Effector memory CD8-positive, alpha-beta T cell (primary cell): ENCODE results near the gene LTBR.

Experiments
- ATAC-seq: fragments of 150-1000 bp; cut with Tn5 transposase; replicated peaks from 2 replicates; pipeline ENCODE4 v1.10.0; 2021; ENCODE audit warnings: mild to moderate bottlenecking, moderate library complexity
- DNase-seq, 3 experiments: peaks; one replicate each; pipeline ENCODE4 v3.0.0; 2021
- H3K27ac Mint-ChIP-seq, 2 donors: one replicate each; pipeline ENCODE4 v1.8.0; 2022; ENCODE audit warnings: mild to moderate bottlenecking in 2 of 2, mixed read lengths in 2 of 2, moderate library complexity in 2 of 2
- H3K27me3 Mint-ChIP-seq, 2 donors: one replicate each; pipeline ENCODE4 v1.8.0; 2022; ENCODE audit warnings: mixed read lengths in 2 of 2
- H3K36me3 Mint-ChIP-seq: one replicate; pipeline ENCODE4 v1.8.0; 2022; ENCODE audit warnings: mild to moderate bottlenecking, moderate library complexity, mixed read lengths; ENCODE audit not compliant: insufficient read depth
- H3K4me1 Mint-ChIP-seq, 2 donors: one replicate each; pipeline ENCODE4 v1.8.0; 2022; ENCODE audit warnings: low read depth in 2 of 2, mixed read lengths in 2 of 2
- H3K4me3 Mint-ChIP-seq, 2 donors: one replicate each; pipeline ENCODE4 v1.8.0; 2022; ENCODE audit warnings: mild to moderate bottlenecking in 2 of 2, mixed read lengths in 2 of 2, moderate library complexity in 2 of 2
- H3K9me3 Mint-ChIP-seq, 2 donors: one replicate each; pipeline ENCODE4 v1.8.0; 2022; ENCODE audit warnings: mixed read lengths in 2 of 2

LTBR gene

GRCh38 chr12:6367065-6367968 is 16.6 kb upstream of the LTBR start:
- H3K4me3 Mint-ChIP-seq: no peak overlapping the region

GRCh38 chr12:6367969-6368892 is 15.7 kb upstream of the LTBR start:
- no peak for DNase-seq

More at GRCh38 chr12:6367065-6367968, 16.6 kb upstream of the LTBR start:
- Mint-ChIP-seq H3K27me3 (no peaks in the 10 kb centered on the region), H3K4me1 (peaks cover 8 to 14% of the 10 kb centered on the region in 2 donors), H3K27ac (peak overlapping the region in 1 of 2 donors; percentile 46), H3K36me3 (no peaks in the 10 kb centered on the region), H3K9me3 (no peaks in the 10 kb centered on the region)
- ATAC-seq: peak; percentile 74
- peak; percentile 34 to 37 (median 35) for DNase-seq

GRCh38 chr12:6368906-6369525 is 14.9 kb upstream of the LTBR start:
- Mint-ChIP-seq H3K36me3 (no peaks in the 10 kb centered on the region), H3K9me3 (no peaks in the 10 kb centered on the region), H3K4me3 (no peak overlapping the region), H3K27ac (peak overlapping the region in 1 of 2 donors; percentile 46), H3K27me3 (no peaks in the 10 kb centered on the region), H3K4me1 (peaks cover 14 to 15% of the 10 kb centered on the region in 2 donors)
- ATAC-seq (no peak), DNase-seq (no peak)

More at GRCh38 chr12:6367969-6368892, 15.7 kb upstream of the LTBR start:
- no peak for ATAC-seq
- H3K27ac Mint-ChIP-seq: peak overlapping the region; percentile 46
- H3K4me3 Mint-ChIP-seq: no peak overlapping the region
- H3K36me3 Mint-ChIP-seq: no peaks in the 10 kb centered on the region
- H3K9me3 Mint-ChIP-seq: no peaks in the 10 kb centered on the region
- H3K27me3 Mint-ChIP-seq: no peaks in the 10 kb centered on the region
- H3K4me1 Mint-ChIP-seq: peaks cover 13 to 14% of the 10 kb centered on the region in 2 donors

GRCh38 chr12:6369916-6370575 is 13.9 kb upstream of the LTBR start:
- no peak for DNase-seq
- H3K36me3 Mint-ChIP-seq: no peaks in the 10 kb centered on the region
- H3K9me3 Mint-ChIP-seq: no peaks in the 10 kb centered on the region
- no peak overlapping the region for H3K4me3 Mint-ChIP-seq
- peaks cover 0 to 2% of the 10 kb centered on the region in 2 donors for H3K27me3 Mint-ChIP-seq
- H3K27ac Mint-ChIP-seq: no peak overlapping the region
- ATAC-seq: no peak
- peaks cover 10 to 15% of the 10 kb centered on the region in 2 donors for H3K4me1 Mint-ChIP-seq

GRCh38 chr12:6370576-6370935 is 13.4 kb upstream of the LTBR start:
- H3K9me3 Mint-ChIP-seq: no peaks in the 10 kb centered on the region
- no peak overlapping the region for H3K4me3 Mint-ChIP-seq
- no peak overlapping the region for H3K27ac Mint-ChIP-seq
- H3K27me3 Mint-ChIP-seq: peaks cover 0 to 7% of the 10 kb centered on the region in 2 donors
- ATAC-seq (no peak), DNase-seq (no peak)
- H3K36me3 Mint-ChIP-seq: no peaks in the 10 kb centered on the region
- peaks cover 10 to 17% of the 10 kb centered on the region in 2 donors for H3K4me1 Mint-ChIP-seq

GRCh38 chr12:6370994-6371754 is 12.8 kb upstream of the LTBR start:
- H3K36me3 Mint-ChIP-seq: no peaks in the 10 kb centered on the region
- H3K9me3 Mint-ChIP-seq: no peaks in the 10 kb centered on the region
- H3K4me3 Mint-ChIP-seq: no peak overlapping the region
- peaks cover 0 to 9% of the 10 kb centered on the region in 2 donors for H3K27me3 Mint-ChIP-seq
- no peak for ATAC-seq
- no peak overlapping the region for H3K27ac Mint-ChIP-seq
- peaks cover 13 to 21% of the 10 kb centered on the region in 2 donors for H3K4me1 Mint-ChIP-seq
- DNase-seq: no peak

- ATAC-seq (peak; percentile 17), DNase-seq (no peak)
- Mint-ChIP-seq H3K36me3 (no peaks in the 10 kb centered on the region), H3K9me3 (no peaks in the 10 kb centered on the region), H3K4me1 (peaks cover 15 to 27% of the 10 kb centered on the region in 2 donors), H3K27ac (peak overlapping the region in 1 of 2 donors; percentile 80), H3K27me3 (peaks cover 0 to 12% of the 10 kb centered on the region in 2 donors), H3K4me3 (no peak overlapping the region)
Measured at GRCh38 chr12:6372403-6373003, 11.5 kb upstream of the LTBR start.

- ATAC-seq (no peak), DNase-seq (no peak)
- no peaks in the 10 kb centered on the region for H3K9me3 Mint-ChIP-seq
- H3K27me3 Mint-ChIP-seq: peaks cover 0 to 12% of the 10 kb centered on the region in 2 donors
- no peak overlapping the region for H3K4me3 Mint-ChIP-seq
- H3K4me1 Mint-ChIP-seq: peaks cover 11 to 27% of the 10 kb centered on the region in 2 donors
- peak overlapping the region in 1 of 2 donors; percentile 80 for H3K27ac Mint-ChIP-seq
- H3K36me3 Mint-ChIP-seq: no peaks in the 10 kb centered on the region
Measured at GRCh38 chr12:6373022-6373787, 10.8 kb upstream of the LTBR start.

- Mint-ChIP-seq H3K36me3 (no peaks in the 10 kb centered on the region), H3K27me3 (peaks cover 0 to 12% of the 10 kb centered on the region in 2 donors), H3K4me3 (no peak overlapping the region), H3K4me1 (peaks cover 11 to 27% of the 10 kb centered on the region in 2 donors), H3K27ac (no peak overlapping the region), H3K9me3 (no peaks in the 10 kb centered on the region)
- DNase-seq (no peak), ATAC-seq (no peak)
Measured at GRCh38 chr12:6374028-6374785, 9.8 kb upstream of the LTBR start.

- ATAC-seq: no peak
- H3K9me3 Mint-ChIP-seq: no peaks in the 10 kb centered on the region
- no peak overlapping the region for H3K4me3 Mint-ChIP-seq
- H3K27me3 Mint-ChIP-seq: peaks cover 0 to 12% of the 10 kb centered on the region in 2 donors
- peaks cover 11 to 27% of the 10 kb centered on the region in 2 donors for H3K4me1 Mint-ChIP-seq
- H3K27ac Mint-ChIP-seq: peak overlapping the region in 1 of 2 donors; percentile 44
- no peaks in the 10 kb centered on the region for H3K36me3 Mint-ChIP-seq
- DNase-seq: no peak
Measured at GRCh38 chr12:6374786-6375160, 9.2 kb upstream of the LTBR start.
